ENCODE results near the gene MMP20. TPM values are rescaled to one million over a fixed set of nuclear protein-coding genes. Genes with fewer than 3 reads are reported as not detected.

The MMP20 gene
- total and polyA plus RNA-seq, 5 donors from 2014 or later, result not detected

GRCh38 chr11:102564110-102564509, 61.0 kb downstream of the MMP20 start:
- Histone ChIP-seq H3K27me3 (ENCODE audit: control insufficient read depth, insufficient read depth, low read length) (peaks cover 6% of the 10 kb centered on the region), H3K4me1 (ENCODE audit: control insufficient read depth, insufficient read depth, low read length, poor library complexity, severe bottlenecking) (peaks cover 23% of the 10 kb centered on the region), H3K9me3 (ENCODE audit: control insufficient read depth in 2 of 2, low read length in 2 of 2) (peaks cover 0 to 5% of the 10 kb centered on the region in 2 experiments), H3K27ac (ENCODE audit: insufficient read depth, low read length, poor library complexity, severe bottlenecking) (no peak overlapping the region), H3K36me3 (ENCODE audit: control insufficient read depth, insufficient read depth, low read length) (no peaks in the 10 kb centered on the region), H3K4me3 (ENCODE audit: low read depth, low read length) (no peak overlapping the region)
- H3K27me3 Mint-ChIP-seq, result peaks cover 22% of the 10 kb centered on the region
- DNase-seq, result peak in 1 of 3 donors; percentile 41
- no peak overlapping the region for H3K4me3 Mint-ChIP-seq
- ATAC-seq (ENCODE audit: low read depth in 2 of 2), result peak; percentile 57 to 59
- H3K36me3 Mint-ChIP-seq, result peaks cover 4% of the 10 kb centered on the region
- H3K9me3 Mint-ChIP-seq, result peaks cover 0 to 19% (median 5%) of the 10 kb centered on the region in 7 donors
- peaks cover 24 to 44% (median 29%) of the 10 kb centered on the region in 4 donors for H3K4me1 Mint-ChIP-seq
- H3K27ac Mint-ChIP-seq, result peak overlapping the region in 1 of 3 donors; percentile 45

DNA sequence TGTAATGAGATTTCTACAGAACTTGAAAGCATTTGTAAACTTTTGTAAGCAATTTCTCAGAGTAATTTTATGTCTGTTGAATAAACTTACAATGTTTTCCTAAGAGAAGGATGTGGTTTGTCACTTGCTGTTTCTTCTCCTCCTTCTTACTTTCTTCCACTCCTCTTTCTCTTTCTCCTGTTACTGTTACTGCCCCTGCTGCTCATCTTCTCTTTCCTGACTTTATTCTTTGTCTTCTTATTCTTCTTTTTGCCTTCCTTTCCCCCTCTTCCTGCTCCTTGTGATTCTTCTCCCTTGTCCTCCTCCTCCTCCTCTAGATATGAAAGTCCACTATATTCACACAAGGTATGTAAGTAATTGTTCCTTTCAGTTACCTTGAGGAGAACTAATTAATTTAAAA, 63.5 kb downstream of the MMP20 start:
- ATAC-seq (ENCODE audit: low read depth in 2 of 2), result no peak
- peak overlapping the region in 1 of 4 donors; percentile 61 for H3K4me3 Mint-ChIP-seq
- peak overlapping the region in 2 of 3 donors; percentile 38 to 88 for H3K27ac Mint-ChIP-seq
- Histone ChIP-seq H3K27me3 (ENCODE audit: control insufficient read depth, insufficient read depth, low read length) (peaks cover 8% of the 10 kb centered on the region), H3K4me3 (ENCODE audit: low read depth, low read length) (peak overlapping the region; percentile 28), H3K27ac (ENCODE audit: insufficient read depth, low read length, poor library complexity, severe bottlenecking) (no peak overlapping the region), H3K36me3 (ENCODE audit: control insufficient read depth, insufficient read depth, low read length) (no peaks in the 10 kb centered on the region), H3K9me3 (ENCODE audit: control insufficient read depth in 2 of 2, low read length in 2 of 2) (peaks cover 0 to 5% of the 10 kb centered on the region in 2 experiments), H3K4me1 (ENCODE audit: control insufficient read depth, insufficient read depth, low read length, poor library complexity, severe bottlenecking) (peaks cover 23% of the 10 kb centered on the region)
- H3K9me3 Mint-ChIP-seq, result peaks cover 0 to 7% (median 2%) of the 10 kb centered on the region in 7 donors
- H3K4me1 Mint-ChIP-seq, result peaks cover 26 to 46% (median 31%) of the 10 kb centered on the region in 4 donors
- H3K27me3 Mint-ChIP-seq, result peaks cover 18% of the 10 kb centered on the region
- H3K36me3 Mint-ChIP-seq, result peaks cover 4% of the 10 kb centered on the region
- no peak for DNase-seq

DNA sequence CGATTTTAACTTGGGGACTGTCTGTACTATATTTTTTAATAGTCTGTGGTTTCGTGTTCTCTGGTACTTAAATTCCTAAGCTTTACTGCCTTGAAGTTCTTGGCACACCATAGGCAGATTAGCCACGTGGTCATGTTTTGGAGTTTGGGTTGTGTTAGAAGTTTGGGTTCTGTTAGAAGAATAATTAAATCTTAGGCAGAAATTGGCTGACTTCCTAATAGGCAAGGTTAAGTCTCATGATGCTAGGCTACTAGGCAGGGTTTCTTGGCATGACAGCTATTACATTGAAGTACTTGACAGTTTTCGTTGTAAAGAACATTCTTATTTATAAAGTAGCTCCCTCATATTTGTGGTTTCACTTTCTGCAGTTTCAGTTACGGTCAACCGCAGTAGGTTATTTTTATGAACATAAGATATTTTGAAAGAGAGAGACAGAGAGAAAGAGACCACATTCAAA, 64.5 kb downstream of the MMP20 start:
- Histone ChIP-seq H3K27me3 (ENCODE audit: control insufficient read depth, insufficient read depth, low read length) (peaks cover 10% of the 10 kb centered on the region), H3K4me1 (ENCODE audit: control insufficient read depth, insufficient read depth, low read length, poor library complexity, severe bottlenecking) (peaks cover 23% of the 10 kb centered on the region), H3K9me3 (ENCODE audit: control insufficient read depth in 2 of 2, low read length in 2 of 2) (no peaks in the 10 kb centered on the region), H3K36me3 (ENCODE audit: control insufficient read depth, insufficient read depth, low read length) (no peaks in the 10 kb centered on the region), H3K4me3 (ENCODE audit: low read depth, low read length) (peak overlapping the region; percentile 65), H3K27ac (ENCODE audit: insufficient read depth, low read length, poor library complexity, severe bottlenecking) (peak overlapping the region; percentile 33)
- Mint-ChIP-seq H3K9me3 (no peaks in the 10 kb centered on the region), H3K36me3 (no peaks in the 10 kb centered on the region), H3K27ac (peak overlapping the region; percentile 18 to 86 (median 84)), H3K4me3 (peak overlapping the region; percentile 13 to 82 (median 72)), H3K27me3 (peaks cover 11% of the 10 kb centered on the region), H3K4me1 (peaks cover 26 to 46% (median 31%) of the 10 kb centered on the region in 4 donors)
- peak in 2 of 3 donors; percentile 20 to 72 for DNase-seq
- ATAC-seq (ENCODE audit: low read depth in 2 of 2), result peak; percentile 44

DNA sequence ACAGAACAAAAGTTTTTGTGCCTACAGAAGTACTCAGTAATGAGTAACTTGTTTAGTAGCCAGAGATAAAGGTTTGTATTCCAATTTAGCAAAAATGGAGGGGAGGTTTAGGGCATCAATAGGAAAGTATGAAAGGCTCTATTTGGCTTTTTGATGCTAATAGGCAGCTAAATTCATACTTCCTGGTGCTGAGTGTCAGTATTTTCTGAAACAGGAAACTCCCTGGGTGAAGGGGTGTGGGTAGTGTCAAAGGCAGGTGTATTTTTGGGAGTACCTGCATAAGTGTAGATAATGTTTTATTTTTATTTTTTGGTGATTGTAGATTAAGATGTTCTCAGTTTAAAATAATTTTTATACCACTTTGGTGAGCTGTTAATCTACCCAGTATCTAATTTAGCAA, 65.3 kb downstream of the MMP20 start:
- Histone ChIP-seq H3K36me3 (ENCODE audit: control insufficient read depth, insufficient read depth, low read length) (no peaks in the 10 kb centered on the region), H3K27me3 (ENCODE audit: control insufficient read depth, insufficient read depth, low read length) (peaks cover 10% of the 10 kb centered on the region), H3K27ac (ENCODE audit: insufficient read depth, low read length, poor library complexity, severe bottlenecking) (no peak overlapping the region), H3K4me3 (ENCODE audit: low read depth, low read length) (peak overlapping the region; percentile 65), H3K9me3 (ENCODE audit: control insufficient read depth in 2 of 2, low read length in 2 of 2) (no peaks in the 10 kb centered on the region), H3K4me1 (ENCODE audit: control insufficient read depth, insufficient read depth, low read length, poor library complexity, severe bottlenecking) (peaks cover 23% of the 10 kb centered on the region)
- Mint-ChIP-seq H3K9me3 (no peaks in the 10 kb centered on the region), H3K27ac (peak overlapping the region; percentile 88), H3K36me3 (no peaks in the 10 kb centered on the region), H3K4me1 (peaks cover 26 to 46% (median 31%) of the 10 kb centered on the region in 4 donors), H3K4me3 (peak overlapping the region in 2 of 4 donors; percentile 37 to 63), H3K27me3 (peaks cover 11% of the 10 kb centered on the region)
- peak; percentile 67 to 71 for ATAC-seq (ENCODE audit: low read depth in 2 of 2)
- peak in 2 of 3 donors; percentile 10 to 53 for DNase-seq

- Mint-ChIP-seq H3K4me3 (no peak overlapping the region), H3K27ac (no peak overlapping the region), H3K4me1 (peaks cover 10 to 12% (median 11%) of the 10 kb centered on the region in 4 donors), H3K27me3 (peaks cover 5% of the 10 kb centered on the region), H3K9me3 (peaks cover 0 to 5% (median 0%) of the 10 kb centered on the region in 7 donors), H3K36me3 (no peaks in the 10 kb centered on the region)
- Histone ChIP-seq H3K9me3 (ENCODE audit: control insufficient read depth in 2 of 2, low read length in 2 of 2) (no peaks in the 10 kb centered on the region), H3K27ac (ENCODE audit: insufficient read depth, low read length, poor library complexity, severe bottlenecking) (no peak overlapping the region), H3K4me3 (ENCODE audit: low read depth, low read length) (no peak overlapping the region), H3K27me3 (ENCODE audit: control insufficient read depth, insufficient read depth, low read length) (peaks cover 7% of the 10 kb centered on the region), H3K4me1 (ENCODE audit: control insufficient read depth, insufficient read depth, low read length, poor library complexity, severe bottlenecking) (peaks cover 6% of the 10 kb centered on the region), H3K36me3 (ENCODE audit: control insufficient read depth, insufficient read depth, low read length) (no peaks in the 10 kb centered on the region)
- ATAC-seq (ENCODE audit: low read depth in 2 of 2) (no peak), DNase-seq (no peak)
Observed at GRCh38 chr11:102555091-102555490, 70.0 kb downstream of the MMP20 start.

DNA sequence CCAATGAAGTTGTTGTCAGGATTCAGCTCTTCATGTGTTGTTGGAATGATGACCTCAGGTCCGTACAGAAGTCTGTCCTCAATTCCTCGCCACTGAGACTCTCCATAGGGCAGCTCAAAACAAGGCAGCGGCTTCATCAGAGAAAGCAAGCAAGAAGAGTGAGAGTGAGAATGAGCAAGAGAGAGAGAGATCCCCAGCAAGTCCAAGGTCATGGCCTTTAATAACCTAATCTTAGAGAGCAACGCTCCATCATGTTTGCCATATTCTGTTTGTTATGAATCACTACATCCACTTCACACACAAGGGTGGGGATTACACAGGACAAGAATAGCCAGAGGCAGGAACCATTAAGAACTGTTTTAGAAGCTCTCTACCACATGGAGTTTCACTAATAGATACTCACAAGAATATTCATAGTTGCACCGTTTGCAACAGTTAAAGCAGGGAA, 71.3 kb downstream of the MMP20 start:
- no peak for ATAC-seq (ENCODE audit: low read depth in 2 of 2)
- Mint-ChIP-seq H3K9me3 (peaks cover 0 to 5% (median 0%) of the 10 kb centered on the region in 7 donors), H3K27ac (no peak overlapping the region), H3K36me3 (no peaks in the 10 kb centered on the region), H3K4me1 (peaks cover 0 to under 1% (median 0%) of the 10 kb centered on the region in 4 donors), H3K27me3 (peaks cover 8% of the 10 kb centered on the region), H3K4me3 (no peak overlapping the region)
- no peak for DNase-seq
- Histone ChIP-seq H3K27me3 (ENCODE audit: control insufficient read depth, insufficient read depth, low read length) (peaks cover 7% of the 10 kb centered on the region), H3K4me3 (ENCODE audit: low read depth, low read length) (no peak overlapping the region), H3K9me3 (ENCODE audit: control insufficient read depth in 2 of 2, low read length in 2 of 2) (no peaks in the 10 kb centered on the region), H3K27ac (ENCODE audit: insufficient read depth, low read length, poor library complexity, severe bottlenecking) (no peak overlapping the region), H3K4me1 (ENCODE audit: control insufficient read depth, insufficient read depth, low read length, poor library complexity, severe bottlenecking) (no peaks in the 10 kb centered on the region), H3K36me3 (ENCODE audit: control insufficient read depth, insufficient read depth, low read length) (no peaks in the 10 kb centered on the region)

DNA sequence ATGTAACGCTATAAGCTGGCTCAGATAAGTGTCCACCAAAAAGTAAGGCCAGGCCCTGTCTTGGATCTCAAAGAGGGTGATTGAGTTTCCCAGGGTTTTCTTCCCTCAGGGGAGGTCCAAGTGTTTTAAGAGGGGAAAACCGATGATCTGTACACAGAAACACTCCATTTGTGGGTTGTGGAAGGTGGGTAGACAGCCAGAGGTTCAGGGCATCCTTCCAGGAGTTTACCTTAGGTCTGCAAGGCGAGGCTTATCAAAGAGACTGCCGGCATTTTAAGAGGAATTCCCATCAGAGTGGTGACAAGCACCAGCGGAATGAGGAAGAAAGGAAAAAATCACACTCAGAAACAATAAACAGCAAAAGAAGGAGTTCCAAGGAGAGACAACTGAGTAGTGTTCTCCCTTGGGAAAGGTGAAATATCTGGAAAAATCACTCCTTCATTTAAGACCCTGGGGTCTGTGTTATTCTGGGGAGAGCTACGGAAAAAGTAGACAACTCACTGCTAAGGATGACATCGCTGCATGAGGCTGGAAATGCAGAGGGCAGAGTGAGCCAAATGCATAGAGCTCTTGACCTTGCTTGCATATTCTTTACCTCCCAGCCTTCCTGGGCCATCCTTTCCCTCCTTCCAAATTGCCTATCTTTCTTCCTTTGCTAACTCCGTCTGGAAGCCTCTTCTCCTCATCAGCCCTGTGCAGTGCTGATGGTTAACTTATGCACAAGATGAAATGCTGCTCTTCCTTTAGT, 72.5 kb downstream of the MMP20 start:
- Mint-ChIP-seq H3K36me3 (no peaks in the 10 kb centered on the region), H3K9me3 (peaks cover 0 to 5% (median 0%) of the 10 kb centered on the region in 7 donors), H3K27me3 (peaks cover 12% of the 10 kb centered on the region), H3K4me3 (no peak overlapping the region), H3K4me1 (no peaks in the 10 kb centered on the region), H3K27ac (no peak overlapping the region)
- Histone ChIP-seq H3K36me3 (ENCODE audit: control insufficient read depth, insufficient read depth, low read length) (no peaks in the 10 kb centered on the region), H3K4me1 (ENCODE audit: control insufficient read depth, insufficient read depth, low read length, poor library complexity, severe bottlenecking) (no peaks in the 10 kb centered on the region), H3K9me3 (ENCODE audit: control insufficient read depth in 2 of 2, low read length in 2 of 2) (no peaks in the 10 kb centered on the region), H3K4me3 (ENCODE audit: low read depth, low read length) (no peak overlapping the region), H3K27ac (ENCODE audit: insufficient read depth, low read length, poor library complexity, severe bottlenecking) (no peak overlapping the region), H3K27me3 (ENCODE audit: control insufficient read depth, insufficient read depth, low read length) (peaks cover 7% of the 10 kb centered on the region)
- DNase-seq, result no peak
- no peak for ATAC-seq (ENCODE audit: low read depth in 2 of 2)

Measured in CD4-positive, CD25-positive, alpha-beta regulatory T cell (primary cell).